Measurements from ENCODE around the gene CDC42. TPM values are rescaled to one million over a fixed set of nuclear protein-coding genes. Genes with fewer than 3 reads are reported as not detected.
"Not testable (repeated sequence)": the region's sequence is repeated elsewhere in the genome, so short reads cannot be mapped to it uniquely, and the experiment has no call there.

The CDC42 gene
- polyA plus RNA-seq, 1 experiment: 148 TPM

GRCh38 chr1:22026924-22027289 is 25.6 kb upstream of the CDC42 start:
- H3K27me3 ChIP-seq (ENCODE audit: control insufficient read depth, insufficient read depth, low read length): no peaks in the 10 kb centered on the region
- DNase-seq (ENCODE audit: low read depth): no peak
- H3K4me3 ChIP-seq (ENCODE audit: low read depth, low read length): no peak overlapping the region
- ChIA-PET POLR2A (no interaction called here), CTCF (no interaction called here)
- no peak for TF ChIP-seq CTCF (IDR thresholded peaks at IDR 0.05; ENCODE audit: insufficient read depth, low read depth, low read length)
- H3K36me3 ChIP-seq (ENCODE audit: control insufficient read depth, insufficient read depth, low read length): peaks cover 2% of the 10 kb centered on the region; the same call in 1 of the 2 replicates

- Histone ChIP-seq H3K27me3 (ENCODE audit: control insufficient read depth, insufficient read depth, low read length) (no peaks in the 10 kb centered on the region), H3K36me3 (ENCODE audit: control insufficient read depth, insufficient read depth, low read length) (peaks cover 2% of the 10 kb centered on the region; the same call in 1 of the 2 replicates), H3K4me3 (ENCODE audit: low read depth, low read length) (no peak overlapping the region)
- no peak for TF ChIP-seq CTCF (IDR thresholded peaks at IDR 0.05; ENCODE audit: insufficient read depth, low read depth, low read length)
- ChIA-PET CTCF (no interaction called here), POLR2A (no interaction called here)
- DNase-seq (ENCODE audit: low read depth): no peak
These were observed 22.5 kb upstream of the CDC42 start for GRCh38 chr1:22030057-22030456.

- no peak for DNase-seq (ENCODE audit: low read depth)
- TF ChIP-seq CTCF (IDR thresholded peaks at IDR 0.05; ENCODE audit: insufficient read depth, low read depth, low read length): no peak
- H3K36me3 ChIP-seq (ENCODE audit: control insufficient read depth, insufficient read depth, low read length): peaks cover 2% of the 10 kb centered on the region; the same call in 1 of the 2 replicates
- POLR2A ChIA-PET: no interaction called here
- H3K4me3 ChIP-seq (ENCODE audit: low read depth, low read length): no peak overlapping the region
- no peaks in the 10 kb centered on the region for H3K27me3 ChIP-seq (ENCODE audit: control insufficient read depth, insufficient read depth, low read length)
- CTCF ChIA-PET: interaction anchor here (1.1 kb wide), 1 partner anchor 10 kb away, joined by 3 read pairs; no protein-coding TSS in a partner anchor
These were observed 22.0 kb upstream of the CDC42 start for GRCh38 chr1:22030473-22030872.

GRCh38 chr1:22031214-22031962 is 21.1 kb upstream of the CDC42 start:
- Histone ChIP-seq H3K27me3 (ENCODE audit: control insufficient read depth, insufficient read depth, low read length) (no peaks in the 10 kb centered on the region), H3K36me3 (ENCODE audit: control insufficient read depth, insufficient read depth, low read length) (peaks cover 2% of the 10 kb centered on the region; the same call in 1 of the 2 replicates), H3K4me3 (ENCODE audit: low read depth, low read length) (no peak overlapping the region)
- CTCF ChIA-PET: interaction anchor here (1.1 kb wide), 1 partner anchor 9 kb away, joined by 3 read pairs; no protein-coding TSS in a partner anchor
- no peak for TF ChIP-seq CTCF (IDR thresholded peaks at IDR 0.05; ENCODE audit: insufficient read depth, low read depth, low read length)
- DNase-seq (ENCODE audit: low read depth): no peak
- POLR2A ChIA-PET: no interaction called here

GRCh38 chr1:22034834-22035233 is 17.7 kb upstream of the CDC42 start:
- POLR2A ChIA-PET; DNase-seq (ENCODE audit: low read depth); H3K4me3 ChIP-seq (ENCODE audit: low read depth, low read length); H3K27me3 ChIP-seq (ENCODE audit: control insufficient read depth, insufficient read depth, low read length); CTCF ChIA-PET; H3K36me3 ChIP-seq (ENCODE audit: control insufficient read depth, insufficient read depth, low read length): not testable (repeated sequence)

- POLR2A ChIA-PET: no interaction called here
- no peak for TF ChIP-seq CTCF (IDR thresholded peaks at IDR 0.05; ENCODE audit: insufficient read depth, low read depth, low read length)
- Histone ChIP-seq H3K27me3 (ENCODE audit: control insufficient read depth, insufficient read depth, low read length) (no peaks in the 10 kb centered on the region), H3K4me3 (ENCODE audit: low read depth, low read length) (no peak overlapping the region), H3K36me3 (ENCODE audit: control insufficient read depth, insufficient read depth, low read length) (no peaks in the 10 kb centered on the region)
- CTCF ChIA-PET: interaction anchor here (1.2 kb wide), 1 partner anchor 14 kb away, joined by 4 read pairs; no protein-coding TSS in a partner anchor
- DNase-seq (ENCODE audit: low read depth): no peak
These were observed 15.0 kb upstream of the CDC42 start for GRCh38 chr1:22037520-22037919.

Data from BJ (cell line).